Activated CD4-positive, alpha-beta T cell treated with anti-CD3 and anti-CD28 coated beads for 4 hours (primary cell): Measurements from ENCODE around the gene ITPRIPL2.

Source experiments
- DNase-seq, 2 donors: peaks; one replicate each; pipeline ENCODE4 v3.0.0-alpha.2; 2020

Gene ITPRIPL2

DNA sequence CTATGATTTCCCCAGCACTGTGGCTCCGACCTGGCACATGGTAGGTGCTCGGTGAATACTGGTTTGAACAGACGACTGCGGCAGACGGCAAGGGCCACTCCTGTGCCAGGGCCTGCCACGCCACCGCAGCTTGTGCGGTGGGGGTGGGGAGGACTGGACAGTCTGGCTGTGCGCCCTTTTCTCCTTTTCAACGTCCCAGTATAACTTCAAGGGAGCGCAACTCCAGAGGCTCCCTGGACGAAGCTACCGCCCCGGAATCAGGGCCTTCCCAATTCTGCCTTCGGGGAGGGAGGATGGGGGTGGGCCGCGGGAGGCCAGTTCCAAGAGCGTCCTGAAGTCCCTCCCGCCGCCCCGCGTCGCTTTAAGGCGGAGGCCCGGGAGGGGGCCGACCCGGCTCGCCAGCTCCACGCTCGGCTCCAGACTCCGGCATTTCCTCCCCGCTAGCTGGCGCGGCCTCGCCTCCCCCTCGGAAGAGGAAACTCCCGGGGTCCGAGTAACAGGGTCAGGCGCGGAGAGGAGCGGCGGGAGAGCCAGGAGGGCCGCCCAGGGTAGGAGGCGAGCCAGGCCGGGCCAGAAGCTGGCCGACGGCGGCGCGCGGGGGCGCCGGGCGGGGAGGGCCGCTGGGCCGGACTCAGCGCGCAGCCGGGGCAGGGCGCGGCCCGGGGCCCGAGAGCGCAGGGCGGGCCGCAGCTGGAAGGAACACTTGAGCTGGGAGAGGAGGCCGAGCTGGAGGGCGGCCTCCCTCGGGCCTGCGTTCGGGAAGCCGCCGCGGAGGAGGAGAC is at the start of gene ITPRIPL2:
Gene ITPRIPL2, plus strand, starts transcription at position 388 of the 782 bp plus-strand sequence. CDS start 498 bp downstream, outside the sequence.
- DNase-seq: no peak

DNA sequence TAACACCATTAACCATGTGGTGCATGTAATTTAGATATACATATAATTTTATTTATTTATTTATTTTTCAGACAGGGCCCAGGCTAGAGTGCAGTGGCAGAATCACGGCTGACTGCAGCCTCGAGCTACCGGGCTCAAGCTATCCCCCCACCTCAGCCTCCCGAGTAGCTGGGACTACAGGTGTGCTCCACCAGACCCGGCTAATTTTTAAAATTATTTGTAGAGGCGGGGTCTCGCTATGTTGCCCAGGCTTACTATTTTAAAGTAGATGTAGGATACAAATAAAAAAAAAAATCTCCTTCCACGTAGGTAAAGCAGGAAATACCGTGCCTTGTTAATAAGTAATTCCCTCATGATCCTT is 46.8 kb upstream of the ITPRIPL2 start:
- no peak for DNase-seq

DNA sequence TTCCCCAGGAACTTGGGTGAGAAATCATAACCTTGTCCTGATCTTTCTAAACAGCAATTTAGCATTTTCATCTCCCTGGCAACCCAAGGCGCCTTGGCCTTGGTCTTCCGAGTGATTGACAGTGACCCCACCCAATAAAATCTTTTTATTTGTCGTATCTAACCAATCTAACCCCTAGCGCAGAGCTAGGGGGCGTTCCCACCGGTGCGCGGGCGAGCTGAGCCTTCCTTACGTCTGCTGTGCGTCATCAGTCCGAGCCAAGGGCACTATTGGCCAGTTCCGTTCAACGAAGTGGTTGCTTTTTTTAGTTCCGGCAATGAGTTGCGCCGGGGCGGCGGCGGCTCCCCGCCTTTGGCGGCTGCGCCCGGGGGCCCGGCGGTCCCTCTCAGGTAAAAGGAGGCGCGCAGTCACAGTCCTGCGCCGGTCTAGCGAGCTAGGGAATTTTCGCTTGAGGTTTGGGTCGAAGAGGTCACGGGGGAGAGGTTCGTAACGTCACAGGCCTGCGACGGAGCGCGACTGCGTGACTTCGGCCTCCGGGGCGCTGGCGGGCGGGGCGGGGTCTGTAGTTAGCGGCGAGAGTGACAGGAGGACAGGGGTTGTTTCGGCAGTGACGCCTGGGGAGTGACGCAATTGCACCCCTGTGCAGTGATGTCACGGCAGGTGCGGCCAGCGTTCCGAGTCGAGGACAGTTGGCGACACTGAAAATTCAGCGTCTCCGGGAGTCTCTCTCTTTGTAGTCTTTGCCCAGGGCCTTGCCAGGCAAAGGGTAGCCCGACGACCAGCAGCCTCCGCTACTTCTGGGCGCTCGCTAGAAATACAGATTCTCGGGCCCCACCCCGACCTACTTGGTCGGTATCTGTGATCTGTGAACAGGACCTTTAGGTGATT is 46.2 kb upstream of the ITPRIPL2 start, which contains the start of gene COQ7:
Gene COQ7, plus strand, starts transcription at position 266 of the 888 bp plus-strand sequence. Its CDS starts 51 bp downstream, at position 317.
- peak; percentile 97 to 98 for DNase-seq

DNA sequence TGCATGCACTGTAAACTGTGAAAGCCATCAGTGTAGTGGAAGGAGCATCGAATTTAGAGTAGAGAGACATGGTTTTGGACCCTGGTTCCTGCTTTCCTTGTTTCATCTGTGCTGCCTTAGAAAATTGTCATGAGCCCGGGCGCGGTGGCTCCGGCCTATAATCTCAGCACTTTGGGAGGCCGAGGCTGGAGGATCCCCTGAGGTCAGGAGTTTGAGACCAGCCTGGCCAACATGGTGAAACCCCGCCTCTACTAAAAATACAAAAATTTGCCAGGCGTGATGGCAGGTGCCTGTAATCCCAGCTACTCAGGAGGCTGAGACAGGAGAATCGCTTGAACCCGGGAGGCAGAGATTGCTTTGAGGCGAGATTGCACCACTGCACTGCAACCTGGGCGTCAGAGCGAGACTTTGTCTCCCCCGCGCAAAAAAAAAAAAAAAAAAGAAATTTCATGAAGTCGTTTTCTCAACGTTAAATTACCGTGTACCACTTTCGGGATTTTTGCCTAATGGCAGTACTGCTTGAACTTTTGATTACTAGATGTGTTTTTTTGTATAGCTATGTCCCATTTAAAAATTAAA is 45.4 kb upstream of the ITPRIPL2 start:
- no peak for DNase-seq

DNA sequence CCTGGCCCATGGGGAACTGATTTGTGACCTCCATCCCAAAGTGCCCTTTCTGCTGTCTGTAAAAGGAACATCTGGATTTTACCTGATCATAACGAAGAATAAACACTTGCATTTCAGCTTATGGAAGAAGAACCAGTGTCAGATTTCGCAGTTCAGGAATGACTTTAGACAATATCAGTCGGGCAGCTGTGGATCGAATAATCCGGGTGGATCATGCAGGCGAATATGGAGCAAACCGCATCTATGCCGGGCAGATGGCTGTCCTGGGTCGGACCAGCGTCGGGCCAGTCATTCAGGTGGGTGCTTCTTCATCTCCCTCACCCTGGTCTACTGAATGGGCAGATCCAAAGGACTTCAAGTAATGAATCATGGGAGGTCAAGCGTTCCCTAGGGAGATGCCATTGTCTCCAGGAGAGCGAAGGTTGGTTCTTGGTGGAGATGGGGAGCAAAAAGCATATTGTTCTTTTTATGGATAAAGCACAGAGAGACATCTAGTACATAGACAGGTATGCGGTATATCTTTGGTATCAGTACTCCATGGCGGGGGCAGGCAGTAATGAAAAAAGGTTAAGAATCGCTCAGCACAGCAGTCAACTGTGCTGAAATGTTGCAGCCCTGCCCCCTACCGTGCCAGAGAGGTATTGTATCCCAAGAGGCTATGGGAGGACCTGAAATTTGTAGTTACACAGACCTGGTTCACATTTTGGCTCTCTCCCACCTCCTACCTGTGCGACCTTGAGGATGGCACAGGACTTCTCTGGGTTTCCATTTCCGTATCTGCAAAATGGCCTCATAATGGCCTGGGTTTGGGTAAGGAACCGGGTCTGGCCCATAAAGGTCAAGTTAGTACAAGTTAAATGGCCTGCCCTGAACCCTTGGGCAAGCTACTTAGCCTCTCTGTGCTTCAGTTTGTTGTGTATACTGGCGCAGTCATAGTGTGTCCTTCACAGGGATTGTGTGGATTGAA is 41.7 kb upstream of the ITPRIPL2 start:
- DNase-seq: peak; percentile 33 to 46

DNA sequence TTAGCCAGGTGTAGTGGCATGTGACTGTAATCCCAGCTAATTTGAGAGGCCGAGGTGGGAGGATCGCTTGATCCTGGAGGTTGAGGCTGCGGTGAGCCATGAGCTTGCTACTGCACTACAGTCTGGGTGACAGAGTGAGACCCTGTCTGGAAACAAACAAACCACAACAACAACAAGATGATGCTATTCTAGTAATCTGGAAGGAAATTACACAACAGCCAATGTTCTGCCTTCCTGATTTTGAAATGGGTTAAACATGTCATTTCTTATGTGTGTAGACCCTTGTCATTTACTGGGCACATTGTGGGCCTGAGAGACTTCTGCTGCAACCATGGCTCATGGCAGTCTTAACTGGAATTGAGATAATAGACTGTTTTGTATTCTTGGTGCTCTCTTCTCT is 40.4 kb upstream of the ITPRIPL2 start:
- DNase-seq: no peak

DNA sequence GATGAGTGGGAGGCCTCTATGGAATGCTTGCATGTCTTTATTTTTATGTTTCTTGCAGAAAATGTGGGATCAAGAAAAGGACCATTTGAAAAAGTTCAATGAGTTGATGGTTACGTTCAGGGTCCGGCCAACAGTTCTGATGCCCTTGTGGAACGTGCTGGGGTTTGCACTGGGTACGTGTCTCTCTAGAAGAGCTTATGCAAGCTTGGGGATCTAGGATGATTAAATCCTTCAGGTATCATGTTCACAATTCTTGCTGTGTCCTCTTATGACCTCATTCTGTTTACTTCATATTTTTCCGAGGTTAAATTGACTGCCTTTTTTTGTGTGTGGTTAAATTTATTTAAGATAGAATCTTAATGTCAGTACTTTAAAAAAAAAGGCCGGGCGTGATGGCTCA is 39.9 kb upstream of the ITPRIPL2 start:
- DNase-seq: no peak

DNA sequence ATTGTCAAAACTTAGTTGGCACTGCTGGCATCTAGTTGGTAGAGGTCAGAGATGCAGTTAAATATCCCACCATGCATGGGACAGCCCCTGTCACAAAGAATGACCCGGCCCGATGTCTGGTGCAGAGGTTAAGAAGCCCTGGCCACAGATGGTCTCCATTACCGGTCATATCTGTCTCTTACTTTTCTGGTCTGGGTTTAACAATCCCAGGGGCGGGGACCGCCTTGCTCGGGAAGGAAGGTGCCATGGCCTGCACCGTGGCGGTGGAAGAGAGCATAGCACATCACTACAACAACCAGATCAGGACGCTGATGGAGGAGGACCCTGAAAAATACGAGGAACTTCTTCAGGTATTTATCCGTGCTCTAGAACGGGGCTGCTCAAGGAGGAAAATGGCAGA is 38.3 kb upstream of the ITPRIPL2 start:
- DNase-seq: no peak

DNA sequence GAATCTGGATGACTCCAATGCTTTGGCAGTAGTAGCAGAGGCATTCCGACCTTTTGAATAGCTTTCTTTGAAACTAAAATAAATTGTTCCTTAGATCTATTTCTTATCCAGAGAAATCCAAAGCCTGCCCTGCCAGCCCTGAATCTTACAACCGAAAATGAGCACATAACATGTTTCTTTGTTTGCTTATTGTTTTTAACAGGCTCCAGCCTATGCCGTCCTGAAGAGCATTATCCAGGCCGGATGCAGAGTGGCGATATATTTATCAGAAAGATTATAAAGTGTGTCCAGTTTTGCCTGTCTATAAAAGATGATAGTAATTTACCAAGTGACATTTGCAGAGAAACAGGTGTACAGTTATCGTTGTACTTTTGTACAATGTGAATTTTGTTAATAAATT is 35.9 kb upstream of the ITPRIPL2 start:
- no peak for DNase-seq

DNA sequence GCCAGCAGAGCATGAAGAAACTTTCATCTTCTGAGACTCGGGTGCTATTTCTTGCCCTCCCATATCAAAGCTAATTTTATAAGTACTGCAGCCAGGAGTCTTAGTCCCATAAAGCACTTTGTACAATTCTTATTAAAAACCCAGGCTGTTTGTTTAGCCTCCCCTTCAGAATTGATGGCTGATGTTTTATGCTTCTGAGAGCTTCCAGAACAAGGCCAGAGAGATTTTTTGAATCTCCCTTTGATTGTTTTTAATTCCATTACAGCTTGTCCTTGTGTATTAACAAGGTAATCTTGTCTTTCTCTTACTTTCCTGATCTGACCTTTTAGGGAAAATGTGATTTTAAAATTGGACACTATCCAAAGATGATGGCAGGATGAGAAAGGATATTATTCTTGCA is 30.1 kb upstream of the ITPRIPL2 start:
- no peak for DNase-seq

DNA sequence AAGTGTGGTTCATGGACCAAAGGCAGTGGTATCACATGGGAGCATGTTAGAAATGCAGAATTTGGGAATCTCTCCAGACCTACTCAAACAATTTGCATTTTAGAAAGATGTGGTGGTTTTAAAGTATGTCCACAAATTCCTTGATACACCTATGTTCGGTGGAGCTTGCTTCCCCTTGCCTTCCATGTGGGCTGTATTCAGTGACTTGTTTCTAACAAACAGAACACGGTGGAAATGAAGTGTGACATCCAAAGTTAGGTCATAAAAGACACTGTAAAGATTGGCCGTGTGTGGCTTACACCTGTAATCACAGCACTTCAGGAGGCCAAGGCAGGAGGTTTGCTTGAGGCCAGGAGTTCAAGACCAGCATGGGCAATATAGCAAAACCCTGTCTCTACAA is 29.6 kb upstream of the ITPRIPL2 start:
- DNase-seq: no peak

DNA sequence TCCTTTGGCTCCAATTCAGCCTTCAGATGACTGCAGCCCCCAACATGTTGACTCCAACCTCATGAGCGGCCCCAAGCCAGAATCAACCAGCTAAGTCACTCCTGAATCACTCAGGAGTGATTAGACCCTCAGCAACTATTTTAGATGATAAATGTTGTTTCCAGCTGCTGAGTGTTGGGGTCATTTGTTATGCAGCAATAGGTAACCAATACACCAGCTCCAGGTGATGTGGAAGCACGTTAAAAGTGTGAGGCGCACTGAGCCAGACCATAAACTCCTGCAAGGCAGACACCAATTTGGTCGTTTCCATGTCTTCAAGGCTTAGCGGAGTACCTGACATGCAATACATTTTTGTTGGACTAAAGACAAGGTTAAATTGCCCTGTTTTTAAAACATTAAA is 28.9 kb upstream of the ITPRIPL2 start:
- no peak for DNase-seq

DNA sequence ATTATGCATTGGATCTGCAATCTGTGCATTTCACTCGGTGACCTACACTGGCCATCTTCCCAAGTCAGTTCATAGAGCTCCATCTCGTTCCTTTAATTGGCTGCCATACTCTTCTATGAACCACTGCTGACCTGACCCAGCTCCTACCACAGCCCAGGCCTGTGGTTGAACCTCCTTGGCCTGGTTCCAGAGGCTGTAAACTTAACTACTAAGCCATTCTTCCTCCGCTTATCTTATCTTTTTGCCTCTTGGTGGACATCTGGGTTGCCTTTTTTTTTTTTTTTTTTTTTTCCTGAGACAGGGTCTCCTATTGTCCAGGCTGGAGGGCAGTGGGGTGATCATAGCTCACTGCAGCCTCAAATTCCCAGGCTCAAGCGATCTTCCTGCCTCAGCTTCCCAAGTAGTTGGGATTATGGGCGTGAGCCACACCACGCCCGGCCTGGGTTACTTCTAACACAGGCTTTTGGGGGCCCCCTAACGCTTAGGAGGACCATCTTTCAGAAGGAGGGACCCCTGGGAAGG is 28.0 kb upstream of the ITPRIPL2 start:
- DNase-seq: no peak

DNA sequence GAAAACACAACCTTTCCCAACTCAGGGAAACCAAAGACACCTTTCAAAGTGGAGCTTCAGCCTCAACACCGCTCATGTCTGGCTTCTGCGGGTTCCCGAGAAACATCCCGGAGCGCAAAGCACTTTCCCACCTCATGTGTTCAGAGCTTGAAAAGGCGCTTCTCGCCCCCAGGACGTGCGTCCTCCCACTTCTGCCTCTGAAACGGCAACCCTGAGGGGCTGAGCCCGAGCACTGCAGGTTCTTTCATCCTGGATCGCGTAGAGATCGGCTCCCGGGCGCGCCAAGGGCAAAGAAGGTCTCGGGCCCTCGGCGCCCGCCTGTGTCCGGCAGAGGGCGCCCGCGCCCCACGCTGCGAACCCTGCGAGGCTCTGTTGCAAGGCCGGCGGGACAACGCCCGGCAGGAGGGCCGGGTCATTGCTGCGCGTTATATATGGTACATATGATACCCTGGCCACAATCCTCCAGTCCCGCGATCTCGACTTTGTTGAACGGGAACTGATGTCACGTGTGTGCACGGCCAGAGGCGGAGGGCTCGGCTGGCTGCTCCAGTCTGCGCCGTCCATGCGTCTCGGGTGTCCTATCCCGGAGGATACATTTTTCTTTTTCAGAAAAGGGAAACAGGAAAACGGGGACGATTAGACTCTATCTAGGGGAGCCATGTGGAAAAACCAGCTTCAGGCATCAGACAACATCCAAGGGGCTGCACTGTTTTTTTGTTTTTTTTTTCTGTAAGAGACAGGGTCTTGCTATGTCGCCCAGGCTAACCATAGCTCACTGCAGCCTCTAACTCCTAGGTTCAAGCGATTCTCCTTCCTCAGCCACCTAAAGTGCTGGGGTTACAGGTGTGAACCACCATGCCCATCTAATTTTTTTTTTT is 27.2 kb upstream of the ITPRIPL2 start:
- DNase-seq: peak; percentile 66 to 76

DNA sequence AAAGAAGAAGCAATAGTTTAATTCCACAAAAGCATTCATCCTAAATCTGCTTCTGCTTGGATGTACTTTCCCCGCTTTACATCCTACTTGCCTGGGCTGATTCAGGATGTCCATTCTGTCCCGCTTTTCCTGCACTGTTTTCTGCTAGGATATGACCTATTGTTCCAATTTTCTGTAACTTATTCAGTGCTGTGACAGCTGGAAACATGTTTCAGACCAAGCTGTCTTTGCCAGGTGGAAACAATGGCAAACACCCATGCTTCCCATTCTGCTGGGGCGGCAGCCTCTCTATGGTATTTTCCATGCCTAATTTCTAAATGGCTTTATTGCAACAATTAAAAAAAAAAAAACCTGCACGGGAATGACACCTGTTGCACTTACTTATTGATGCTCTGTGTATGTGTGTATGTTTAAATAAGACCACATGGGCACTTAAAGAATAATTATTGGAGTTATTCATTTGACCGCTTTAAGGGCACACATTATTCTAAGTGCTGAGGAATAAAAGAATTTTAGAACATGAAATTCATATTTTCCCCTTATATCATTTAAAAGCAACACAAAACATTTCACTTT is 25.3 kb upstream of the ITPRIPL2 start:
- no peak for DNase-seq

DNA sequence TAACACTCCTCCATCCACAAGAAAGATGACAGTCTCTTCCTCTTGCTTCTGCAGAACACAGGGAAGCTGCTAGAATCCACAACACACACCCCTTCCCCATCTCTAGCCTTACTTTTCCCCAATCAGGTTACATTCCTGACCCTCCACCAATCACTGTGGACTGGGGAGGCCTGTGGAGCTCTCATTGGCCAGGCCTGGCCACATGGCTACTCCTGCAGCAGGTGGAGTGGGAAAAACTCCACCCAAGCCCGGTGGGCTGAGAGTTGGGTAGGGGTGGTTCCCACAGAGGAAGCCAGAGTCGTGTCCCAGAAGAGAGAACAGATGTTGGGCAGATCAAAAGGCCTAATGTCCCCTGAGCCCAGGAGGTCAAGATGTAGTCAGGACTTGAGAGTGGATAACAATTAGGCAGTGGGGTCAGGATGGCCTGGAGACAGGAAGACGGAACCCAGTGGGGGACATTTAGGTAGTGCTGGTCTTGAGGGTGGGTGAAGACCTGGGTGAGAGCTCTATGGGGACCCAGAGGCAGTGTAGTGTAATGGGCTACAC is 24.3 kb upstream of the ITPRIPL2 start:
- no peak for DNase-seq

DNA sequence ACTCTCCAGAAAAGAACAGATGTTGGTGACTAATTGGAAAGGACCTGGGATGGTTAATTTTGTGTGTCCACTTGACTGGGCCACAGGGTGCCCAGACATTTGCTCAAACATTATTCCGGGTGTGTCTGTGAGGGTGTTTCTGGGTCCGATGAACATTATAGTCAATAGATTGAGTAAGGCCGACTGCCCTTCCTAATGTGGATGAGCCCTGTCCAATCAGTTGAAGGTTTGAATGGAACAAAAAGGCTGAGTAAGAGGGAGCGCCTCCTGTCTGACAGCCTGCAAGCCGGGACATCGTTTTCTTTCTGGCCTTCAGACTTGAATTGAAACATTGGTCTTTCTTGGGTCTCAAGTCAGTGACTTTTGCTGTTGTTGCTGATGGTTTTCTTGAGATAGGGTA is 22.8 kb upstream of the ITPRIPL2 start:
- DNase-seq: no peak

DNA sequence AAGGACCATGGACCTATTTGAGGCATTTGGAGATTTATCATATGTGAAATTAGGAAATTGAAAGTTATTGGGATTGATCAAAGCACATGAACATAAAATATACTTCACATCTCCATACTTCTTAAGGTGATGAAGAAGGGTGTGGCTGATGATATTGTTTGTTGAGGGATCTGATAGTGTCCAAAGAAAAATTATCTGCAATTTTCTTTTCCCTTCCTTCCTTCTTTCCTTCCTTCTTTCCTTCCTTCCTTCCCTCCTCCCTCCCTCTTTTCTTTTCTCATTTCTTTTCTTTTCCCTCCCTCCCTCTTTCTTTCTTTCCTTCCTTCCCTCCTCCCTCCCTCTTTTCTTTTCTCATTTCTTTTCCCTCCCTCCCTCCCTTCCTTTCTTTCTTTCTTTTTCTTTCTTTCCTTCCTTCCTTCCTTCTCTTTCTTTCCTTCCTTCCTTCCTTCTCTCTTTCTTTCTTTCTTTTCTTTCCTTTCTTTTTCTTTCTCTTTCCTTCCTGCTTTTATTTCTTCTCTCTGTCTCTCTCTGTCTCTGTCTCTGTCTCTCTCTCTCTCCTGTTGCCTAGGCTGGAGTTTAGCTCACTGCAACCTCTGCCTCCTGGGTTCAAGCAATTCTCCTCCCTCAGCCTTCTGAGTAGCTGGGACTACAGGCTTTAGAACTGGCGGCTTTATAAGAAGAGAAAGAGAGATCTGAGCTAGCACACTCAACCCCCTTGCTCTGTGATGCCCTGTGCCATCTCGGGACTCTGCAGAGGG is 20.9 kb upstream of the ITPRIPL2 start:
- no peak for DNase-seq
